Activated T-helper 2 cell treated with anti-CD3 and anti-CD28 coated beads, Interferon-gamma antibody, Interleukin-2, Interleukin-4, amounts not matched to agents 10 μg/mL and 5 μg/mL and 100 μg/mL, durations not matched to agents 14 hours and 24 hours and 36 hours (primary cell): ENCODE measurements around the gene GPC5. TPM values are rescaled to one million over a fixed set of nuclear protein-coding genes. Genes with fewer than 3 reads are reported as not detected.
"Not testable (repeated sequence)": the region's sequence is repeated elsewhere in the genome, so short reads cannot be mapped to it uniquely, and the experiment has no call there.

Experiments used
- DNase-seq: peaks from one replicate; pipeline ENCODE4 v3.0.0; 2021; ENCODE audit warnings: low spot score
- H3K27ac Mint-ChIP-seq: one replicate; pipeline ENCODE4 v1.8.0; 2021; ENCODE audit warnings: mixed read lengths
- H3K27me3 Mint-ChIP-seq: one replicate; pipeline ENCODE4 v1.8.0; 2021; ENCODE audit warnings: low read depth, mixed read lengths
- H3K36me3 Mint-ChIP-seq: one replicate; pipeline ENCODE4 v1.8.0; 2021; ENCODE audit warnings: low read depth, mixed read lengths
- H3K4me1 Mint-ChIP-seq: one replicate; pipeline ENCODE4 v1.8.0; 2021; ENCODE audit warnings: low read depth, mixed read lengths
- H3K4me3 Mint-ChIP-seq: one replicate; pipeline ENCODE4 v1.8.0; 2021; ENCODE audit warnings: low read depth, mild to moderate bottlenecking, moderate library complexity, mixed read lengths
- H3K9me3 Mint-ChIP-seq: one replicate; pipeline ENCODE4 v1.8.0; 2021; ENCODE audit warnings: mixed read lengths
- intact Hi-C: fragments of 100-400 bp; cut with micrococcal nuclease; formaldehyde crosslinking; loops from one replicate; pipeline ENCODE4 v1.15.1; 2023
- total RNA-seq: library from RNA; stranded (reverse); gene quantifications from 2 replicates; pipeline ENCODE4 v1.2.3, GENCODE V29; 2022

The GPC5 gene
- total RNA-seq, 1 donor from 2014 or later: 0.57 TPM

- no peak for DNase-seq
- no peak overlapping the region for H3K27ac Mint-ChIP-seq
- no peaks in the 10 kb centered on the region for H3K27me3 Mint-ChIP-seq
- H3K9me3 Mint-ChIP-seq: peaks cover 22% of the 10 kb centered on the region
- no peaks in the 10 kb centered on the region for H3K4me1 Mint-ChIP-seq
- no peak overlapping the region for H3K4me3 Mint-ChIP-seq
- no peaks in the 10 kb centered on the region for H3K36me3 Mint-ChIP-seq
- intact Hi-C loops: no loop called here
Observed at GRCh38 chr13:92491839-92492238, 1093.4 kb downstream of the GPC5 start.

- no peak overlapping the region for H3K4me3 Mint-ChIP-seq
- no peak overlapping the region for H3K27ac Mint-ChIP-seq
- no peaks in the 10 kb centered on the region for H3K27me3 Mint-ChIP-seq
- DNase-seq: no peak
- H3K4me1 Mint-ChIP-seq: no peaks in the 10 kb centered on the region
- intact Hi-C loops: no loop called here
- H3K36me3 Mint-ChIP-seq: no peaks in the 10 kb centered on the region
- H3K9me3 Mint-ChIP-seq: peaks cover 24% of the 10 kb centered on the region
Observed at GRCh38 chr13:92494915-92495314, 1096.5 kb downstream of the GPC5 start.

GRCh38 chr13:92500192-92500591 lies 1101.8 kb downstream of the GPC5 start:
- no peaks in the 10 kb centered on the region for H3K36me3 Mint-ChIP-seq

GRCh38 chr13:92510416-92510815 lies 1112.0 kb downstream of the GPC5 start:
- no peaks in the 10 kb centered on the region for H3K36me3 Mint-ChIP-seq
- no peak overlapping the region for H3K4me3 Mint-ChIP-seq
- DNase-seq: no peak
- peaks cover 3% of the 10 kb centered on the region for H3K9me3 Mint-ChIP-seq
- no peak overlapping the region for H3K27ac Mint-ChIP-seq
- no peaks in the 10 kb centered on the region for H3K27me3 Mint-ChIP-seq
- no peaks in the 10 kb centered on the region for H3K4me1 Mint-ChIP-seq
- intact Hi-C loops: no loop called here

More at GRCh38 chr13:92500192-92500591, 1101.8 kb downstream of the GPC5 start:
- Mint-ChIP-seq H3K27me3 (no peaks in the 10 kb centered on the region), H3K4me1 (no peaks in the 10 kb centered on the region), H3K4me3 (no peak overlapping the region), H3K9me3 (peaks cover 29% of the 10 kb centered on the region), H3K27ac (no peak overlapping the region)
- intact Hi-C loops: no loop called here
- DNase-seq: no peak

GRCh38 chr13:92512852-92513251 lies 1114.4 kb downstream of the GPC5 start:
- DNase-seq: no peak
- intact Hi-C loops: no loop called here
- Mint-ChIP-seq H3K27ac (no peak overlapping the region), H3K4me1 (no peaks in the 10 kb centered on the region), H3K27me3 (no peaks in the 10 kb centered on the region), H3K36me3 (no peaks in the 10 kb centered on the region), H3K9me3 (peaks cover 2% of the 10 kb centered on the region), H3K4me3 (no peak overlapping the region)

DNA sequence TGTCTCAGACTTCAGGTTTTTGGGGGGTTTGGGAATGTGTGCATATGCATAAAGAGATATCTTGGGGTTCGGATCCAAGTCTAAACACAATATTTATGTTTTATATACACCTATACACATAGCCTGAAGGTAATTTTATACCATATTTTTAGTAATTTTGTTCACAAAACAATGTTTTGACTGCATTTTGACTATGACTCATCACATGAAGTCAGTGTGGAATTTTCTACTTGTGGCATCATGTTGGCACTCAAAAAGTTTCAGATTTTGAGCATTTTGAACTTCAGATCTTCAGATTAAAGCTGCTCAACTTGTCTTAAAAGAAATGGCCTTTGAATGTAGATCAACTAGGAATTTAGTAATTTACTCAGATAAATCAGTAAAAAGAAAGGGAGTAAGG lies 1115.3 kb downstream of the GPC5 start:
- Mint-ChIP-seq H3K27ac (no peak overlapping the region), H3K27me3 (no peaks in the 10 kb centered on the region), H3K4me1 (no peaks in the 10 kb centered on the region), H3K36me3 (no peaks in the 10 kb centered on the region), H3K9me3 (peaks cover 9% of the 10 kb centered on the region), H3K4me3 (no peak overlapping the region)
- no peak for DNase-seq
- intact Hi-C loops: no loop called here

GRCh38 chr13:92514420-92515125 lies 1116.2 kb downstream of the GPC5 start:
- Mint-ChIP-seq H3K9me3 (peaks cover 17% of the 10 kb centered on the region), H3K36me3 (no peaks in the 10 kb centered on the region), H3K27ac (no peak overlapping the region), H3K27me3 (no peaks in the 10 kb centered on the region), H3K4me3 (no peak overlapping the region), H3K4me1 (no peaks in the 10 kb centered on the region)
- intact Hi-C loops: no loop called here
- no peak for DNase-seq

DNA sequence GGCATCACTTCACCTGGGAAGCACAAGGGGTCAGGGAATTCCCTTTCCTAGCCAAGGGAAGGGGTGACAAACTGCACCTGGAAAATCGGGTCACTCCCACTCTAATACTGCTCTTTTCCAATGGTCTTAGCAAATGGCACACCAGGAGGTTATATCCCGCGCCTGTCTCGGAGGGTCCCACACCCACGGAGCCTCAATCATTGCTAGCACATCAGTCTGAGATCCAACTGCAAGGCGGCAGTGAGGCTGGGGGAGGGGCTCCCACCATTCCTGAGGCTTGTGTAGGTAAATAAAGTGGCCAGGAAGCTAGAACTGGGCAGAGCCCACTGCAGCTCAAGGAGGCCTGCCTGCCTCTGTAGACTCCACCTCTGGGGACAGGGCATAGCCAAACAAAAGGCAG lies 1118.5 kb downstream of the GPC5 start:
- intact Hi-C loops: not testable (repeated sequence)

DNA sequence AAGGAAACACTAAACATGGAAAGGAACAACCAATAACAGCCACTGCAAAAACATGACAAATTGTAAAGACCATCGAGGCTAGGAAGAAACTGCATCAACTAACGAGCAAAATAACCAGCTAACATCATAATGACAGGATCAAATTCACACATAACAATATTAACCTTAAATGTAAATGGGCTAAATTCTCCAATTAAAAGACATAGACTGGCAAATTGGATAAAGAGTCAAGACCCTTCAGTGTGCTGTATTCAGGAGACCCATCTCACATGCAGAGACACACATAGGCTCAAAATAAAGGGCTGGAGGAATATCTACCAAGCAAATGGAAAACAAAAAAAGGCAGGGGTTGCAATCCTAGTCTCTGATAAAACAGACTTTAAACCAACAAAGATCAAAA lies 1120.2 kb downstream of the GPC5 start:
- H3K4me1 Mint-ChIP-seq, H3K27ac Mint-ChIP-seq, H3K4me3 Mint-ChIP-seq, intact Hi-C loops, H3K36me3 Mint-ChIP-seq, H3K27me3 Mint-ChIP-seq, DNase-seq: not testable (repeated sequence)
- H3K9me3 Mint-ChIP-seq: peaks cover 33% of the 10 kb centered on the region

More for the DNA sequence above, 1118.5 kb downstream of the GPC5 start:
- H3K27me3 Mint-ChIP-seq, H3K4me3 Mint-ChIP-seq, DNase-seq, H3K27ac Mint-ChIP-seq, H3K36me3 Mint-ChIP-seq, H3K4me1 Mint-ChIP-seq: not testable (repeated sequence)
- H3K9me3 Mint-ChIP-seq: peaks cover 33% of the 10 kb centered on the region

DNA sequence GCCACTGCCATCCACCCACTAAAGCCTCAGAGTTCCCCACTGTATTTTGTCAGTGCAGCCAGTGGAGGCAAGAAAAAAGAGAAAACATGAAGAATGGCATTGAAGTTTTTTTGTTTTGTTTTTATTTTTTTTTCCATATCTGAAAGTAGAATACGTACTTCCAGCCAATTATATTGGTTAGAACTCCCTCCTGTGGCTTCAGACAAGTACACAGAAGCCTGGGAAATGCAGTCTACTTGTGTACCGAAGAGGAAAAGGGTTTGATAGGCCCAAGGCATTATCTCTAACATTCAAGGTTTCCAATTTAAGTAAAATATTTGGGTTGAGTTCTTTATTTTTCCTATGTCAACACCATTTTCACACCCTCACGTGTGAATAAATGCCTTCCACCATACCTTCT lies 1131.9 kb downstream of the GPC5 start:
- no peak for DNase-seq
- Mint-ChIP-seq H3K27ac (no peak overlapping the region), H3K4me3 (no peak overlapping the region), H3K9me3 (peaks cover 10% of the 10 kb centered on the region), H3K36me3 (no peaks in the 10 kb centered on the region), H3K27me3 (no peaks in the 10 kb centered on the region), H3K4me1 (no peaks in the 10 kb centered on the region)
- intact Hi-C loops: no loop called here

DNA sequence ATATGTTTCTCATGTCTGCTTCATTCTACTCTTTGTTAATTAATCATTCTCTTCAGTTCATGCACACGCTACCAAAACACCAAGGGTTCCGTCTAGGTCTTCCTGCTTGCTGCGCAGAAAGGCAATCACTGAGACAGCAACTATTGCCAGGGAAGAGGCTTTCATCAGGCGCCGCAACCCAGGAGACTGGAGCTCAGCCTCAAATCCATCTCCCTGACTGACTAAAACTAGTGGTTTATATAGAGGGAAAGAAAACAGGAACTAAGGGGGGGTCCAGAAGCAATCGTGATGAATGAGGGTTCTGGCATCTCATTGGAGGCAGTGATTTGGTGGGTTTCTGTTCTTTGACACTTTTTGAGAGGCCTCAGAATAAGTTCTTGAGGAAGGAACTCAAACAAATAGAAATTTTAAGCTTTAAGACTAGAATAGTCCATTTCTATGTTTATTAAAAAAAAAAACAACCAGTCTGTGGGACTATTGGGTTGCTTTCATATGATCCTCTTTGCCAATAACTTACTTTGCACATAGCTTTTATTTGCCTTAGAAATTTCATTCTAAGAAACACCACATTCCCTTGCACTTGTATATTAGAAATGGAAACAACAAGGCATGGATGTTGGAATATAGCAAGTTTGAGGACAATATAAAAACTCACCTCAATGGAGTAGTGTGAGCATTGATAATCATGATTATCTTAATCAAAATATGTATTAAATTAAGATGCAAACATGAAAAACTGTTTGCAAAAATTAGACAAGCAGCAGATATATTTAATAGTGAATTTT lies 1137.0 kb downstream of the GPC5 start:
- intact Hi-C loops: no loop called here
- no peak overlapping the region for H3K27ac Mint-ChIP-seq
- H3K4me1 Mint-ChIP-seq: no peaks in the 10 kb centered on the region
- peaks cover 6% of the 10 kb centered on the region for H3K9me3 Mint-ChIP-seq
- no peak for DNase-seq
- no peaks in the 10 kb centered on the region for H3K36me3 Mint-ChIP-seq
- H3K4me3 Mint-ChIP-seq: no peak overlapping the region
- no peaks in the 10 kb centered on the region for H3K27me3 Mint-ChIP-seq

- Mint-ChIP-seq H3K27ac (no peak overlapping the region), H3K4me1 (no peaks in the 10 kb centered on the region), H3K4me3 (no peak overlapping the region), H3K36me3 (no peaks in the 10 kb centered on the region), H3K27me3 (no peaks in the 10 kb centered on the region), H3K9me3 (no peaks in the 10 kb centered on the region)
- DNase-seq: no peak
- intact Hi-C loops: no loop called here
Observed at GRCh38 chr13:92537471-92537870, 1139.0 kb downstream of the GPC5 start.

GRCh38 chr13:92538164-92538563 lies 1139.7 kb downstream of the GPC5 start:
- H3K4me3 Mint-ChIP-seq: no peak overlapping the region
- H3K36me3 Mint-ChIP-seq: no peaks in the 10 kb centered on the region
- DNase-seq: no peak
- H3K9me3 Mint-ChIP-seq: peaks cover 3% of the 10 kb centered on the region
- H3K27me3 Mint-ChIP-seq: no peaks in the 10 kb centered on the region
- no peaks in the 10 kb centered on the region for H3K4me1 Mint-ChIP-seq
- no peak overlapping the region for H3K27ac Mint-ChIP-seq
- intact Hi-C loops: no loop called here
